GM12878 (cell line): ENCODE measurements around the gene RGS1. TPM values are rescaled to one million over a fixed set of nuclear protein-coding genes. Genes with fewer than 3 reads are reported as not detected.

ENCODE experiments used
- ATAC-seq: fragments of 200-7000 bp; cut with Tn5 transposase; 3 replicates; pipeline ENCODE4 v1.9.1; 2020; ENCODE audit warnings: mild to moderate bottlenecking, moderate library complexity
- BruUV-seq: library from RNA; stranded (reverse); fragments of 400-500 nt; replicated peaks from 2 replicates; lab custom pipeline; 2021; lab: Mats Ljungman, UMichigan
- CTCF ChIA-PET: fragments of 300-600 bp; sonication (Branson Sonifier 250); formaldehyde crosslinking; extraction: SDS; loops from one replicate; lab custom pipeline; 2021; ENCODE audit warnings: inconsistent platforms; lab: Yijun Ruan, JAX
- POLR2A ChIA-PET: fragments of 350-600 bp; formaldehyde crosslinking; extraction: SDS; loops from one replicate; lab custom pipeline; 2021; ENCODE audit warnings: inconsistent platforms; lab: Charles Lee
- RAD21 ChIA-PET: fragments of 300-600 bp; sonication (Branson Sonifier 250); formaldehyde crosslinking; loops from one replicate; lab custom pipeline; 2023; ENCODE audit warnings: antibody characterized with exemption; ENCODE audit not compliant: unreplicated experiment; lab: Charles Lee
- SMC1A ChIA-PET: fragments of 300-600 bp; sonication (Branson Sonifier 250); formaldehyde crosslinking; loops from one replicate; lab custom pipeline; 2023; ENCODE audit not compliant: unreplicated experiment, uncharacterized antibody; lab: Charles Lee
- DNase-seq: peaks from one replicate; pipeline ENCODE4 v3.0.0-alpha.2; 2011; ENCODE audit warnings: low read depth, low spot score
- FAIRE-seq: peaks from 3 replicates; lab custom pipeline; 2011; peaks lifted over from hg19 to GRCh38; lab: Jason Lieb, UNC
- H2AFZ ChIP-seq: 2 replicates; pipeline ENCODE4 v1.6.0; 2011; ENCODE audit warnings: low read depth, low read length, control low read depth; ENCODE audit not compliant: control insufficient read depth
- H3K27ac ChIP-seq: 2 replicates; pipeline ENCODE4 v1.5.1; 2011; ENCODE audit warnings: control low read depth; ENCODE audit not compliant: control insufficient read depth, insufficient read depth
- H3K27me3 ChIP-seq, 2 experiments: replicated peaks in 1 of 2; 2 replicates each; pipeline versions ENCODE4 v1.6.0 to v1.6.1; 2011; ENCODE audit warnings: low read length in 1 of 2; ENCODE audit not compliant: control insufficient read depth in 2 of 2, insufficient read depth in 2 of 2
- H3K36me3 ChIP-seq, 2 experiments: 2 replicates each; pipeline ENCODE4 v1.5.1; 2011; ENCODE audit warnings: low read length in 1 of 2; ENCODE audit not compliant: control insufficient read depth in 2 of 2, insufficient read depth in 2 of 2
- H3K4me1 ChIP-seq: 2 replicates; pipeline ENCODE4 v1.6.1; 2011; ENCODE audit warnings: mild to moderate bottlenecking, low read length, moderate library complexity, mixed read lengths; ENCODE audit not compliant: control insufficient read depth, insufficient read depth
- H3K4me2 ChIP-seq: 2 replicates; pipeline ENCODE4 v1.6.0; 2011; ENCODE audit warnings: control low read depth; ENCODE audit not compliant: control insufficient read depth, insufficient read depth
- H3K4me3 ChIP-seq: fragments of 200-600 bp; sonication (generic); 2 replicates; pipeline ENCODE4 v1.5.1; 2016
- H3K79me2 ChIP-seq: 2 replicates; pipeline ENCODE4 v1.6.0; 2011; ENCODE audit warnings: low read length; ENCODE audit not compliant: control insufficient read depth, insufficient read depth
- H3K9ac ChIP-seq: 2 replicates; pipeline ENCODE4 v1.8.0; 2011; ENCODE audit warnings: low read length, control low read depth, mixed read lengths; ENCODE audit not compliant: control insufficient read depth, insufficient read depth
- H3K9me3 ChIP-seq: replicated peaks from 3 replicates; pipeline ENCODE4 v1.5.1; 2011; ENCODE audit warnings: mild to moderate bottlenecking, low read length; ENCODE audit not compliant: control insufficient read depth, insufficient read depth
- H4K20me1 ChIP-seq: 2 replicates; pipeline ENCODE4 v1.6.0; 2011; ENCODE audit not compliant: control insufficient read depth, insufficient read depth
- ATF7 ChIP-seq: fragments of 450-650 bp; IDR thresholded peaks from 2 replicates; pipeline ENCODE4 v1.6.1; 2016; ENCODE audit warnings: low read depth, mild to moderate bottlenecking
- EP300 ChIP-seq, 2 experiments: fragments of 150-350 bp in 1 of 2; IDR thresholded peaks; 2 replicates each; pipeline ENCODE4 v1.6.1; 2011 to 2012; ENCODE audit warnings: low read depth in 2 of 2, low read length in 2 of 2, borderline replicate concordance in 1 of 2, improper control_type of control experiment in 1 of 2, inconsistent platforms in 1 of 2; ENCODE audit not compliant: control insufficient read depth in 1 of 2
- IKZF1 ChIP-seq: fragments of 450-650 bp; conservative IDR thresholded peaks from 2 replicates; pipeline ENCODE4 v1.6.1; 2017; ENCODE audit warnings: antibody characterized with exemption, mild to moderate bottlenecking
- IKZF2 ChIP-seq, 2 experiments: fragments of 450-650 bp; IDR thresholded peaks; 2 replicates each; pipeline ENCODE4 v1.6.1; 2017; ENCODE audit warnings: mild to moderate bottlenecking in 2 of 2, moderate library complexity in 2 of 2
- JUNB ChIP-seq: IDR thresholded peaks from 2 replicates; pipeline ENCODE4 v1.6.1; 2016; ENCODE audit warnings: antibody characterized with exemption, mild to moderate bottlenecking
- JUND ChIP-seq: IDR thresholded peaks from 2 replicates; pipeline ENCODE4 v1.6.1; 2012; ENCODE audit warnings: low read depth, mild to moderate bottlenecking, low read length, improper control_type of control experiment, moderate library complexity
- MEF2A ChIP-seq: IDR thresholded peaks from 2 replicates; pipeline ENCODE4 v1.6.1; 2011; ENCODE audit warnings: low read depth, mild to moderate bottlenecking, low read length, moderate library complexity; ENCODE audit not compliant: insufficient read depth
- MTA2 ChIP-seq: fragments of 450-650 bp; IDR thresholded peaks from 2 replicates; pipeline ENCODE4 v1.6.1; 2016; ENCODE audit warnings: low read depth, mild to moderate bottlenecking, moderate library complexity
- NBN ChIP-seq: fragments of 450-650 bp; IDR thresholded peaks from 2 replicates; pipeline ENCODE4 v1.6.1; 2016
- NFIC ChIP-seq: IDR thresholded peaks from 2 replicates; pipeline ENCODE4 v1.6.1; 2012; ENCODE audit warnings: low read depth, mild to moderate bottlenecking, inconsistent platforms, low read length, moderate library complexity
- PAX8 ChIP-seq: fragments of 450-650 bp; IDR thresholded peaks from 2 replicates; pipeline ENCODE4 v1.6.1; 2017; ENCODE audit warnings: mild to moderate bottlenecking, moderate library complexity
- RELB ChIP-seq: fragments of 450-650 bp; IDR thresholded peaks from 2 replicates; pipeline ENCODE4 v1.6.1; 2017; ENCODE audit warnings: low read depth, mild to moderate bottlenecking, moderate library complexity
- SKIL ChIP-seq: fragments of 450-650 bp; IDR thresholded peaks from 2 replicates; pipeline ENCODE4 v1.6.1; 2017; ENCODE audit warnings: mild to moderate bottlenecking, low read depth, inconsistent platforms; ENCODE audit not compliant: poor library complexity, severe bottlenecking
- SMARCA5 ChIP-seq: fragments of 450-650 bp; IDR thresholded peaks from 2 replicates; pipeline ENCODE4 v1.6.1; 2017; ENCODE audit warnings: mild to moderate bottlenecking
- ZBED1 ChIP-seq: IDR thresholded peaks from 2 replicates; pipeline ENCODE4 v1.6.1; 2016; ENCODE audit warnings: borderline replicate concordance
- ZZZ3 ChIP-seq: IDR thresholded peaks from 2 replicates; pipeline ENCODE4 v1.6.1; 2011; ENCODE audit warnings: low read depth; ENCODE audit not compliant: control insufficient read depth, insufficient read length
- in situ Hi-C: fragments of 300-500 bp; cut with MboI; formaldehyde crosslinking; loops from 9 replicates; pipeline ENCODE4 v1.14.3; 2018; ENCODE audit warnings: mixed read lengths
- intact Hi-C: fragments of 100-400 bp; cut with micrococcal nuclease; formaldehyde crosslinking; loops from one replicate; pipeline ENCODE4 v1.14.2; 2022; ENCODE audit not compliant: unreplicated experiment
- polyA plus RNA-seq, 11 experiments: library from polyadenylated mRNA; depleted of rRNA in 4 of 11; unstranded in 6 of 11; stranded (reverse) in 5 of 11; fragments of >200 nt; fragmentation: Nextera tagmentation in 4 of 11; fragmentation: Illumina TruSeq in 1 of 11; extraction: Ambion mirVana in 4 of 11; extraction: Trizol in 1 of 11; gene quantifications; 1 replicate in 1 of 11; 2 replicates in 10 of 11; pipeline versions ENCODE4 v1.2.1 to v1.2.3, GENCODE V29; 2011 to 2016; ENCODE audit warnings: inconsistent platforms in 2 of 11, missing spikeins in 2 of 11, low read depth in 1 of 11
- total RNA-seq, 4 experiments: library from RNA; depleted of rRNA in 3 of 4; stranded (reverse); fragments of >200 nt in 3 of 4; fragmentation: Illumina TruSeq in 1 of 4; extraction: Trizol in 1 of 4; gene quantifications; 2 replicates each; pipeline versions ENCODE4 v1.2.1 to v1.2.3, GENCODE V29; 2013 to 2021

The RGS1 gene
- total and polyA plus RNA-seq, 10 of the 15 experiments (the other 5 are each of a cell fraction or from before 2014, with no cell fraction given), result 20.7 to 882 (median 45.9) TPM

GRCh38 chr1:192601143-192601542 lies 25.6 kb downstream of the RGS1 start (continued):
- 0 out of 4 replicates have a peak, but pooled peaks of 1 of the 2 experiments have one; percentile 29 for TF ChIP-seq EP300 (IDR thresholded peaks at IDR 0.05; ENCODE audit: borderline replicate concordance in 1 of 2, control insufficient read depth in 1 of 2, low read depth in 2 of 2, low read length in 2 of 2)
- TF ChIP-seq RELB, result peak; percentile 52; the same call in 1 of the 2 replicates
- 0 out of 2 replicates have a peak, but pooled peaks have one; percentile 16 for TF ChIP-seq SMARCA5
- peak; percentile 73 for TF ChIP-seq ATF7
- TF ChIP-seq ZBED1, result no peak
- 0 out of 2 replicates have a peak, but pooled peaks have one; percentile 15 for TF ChIP-seq NBN

- no peaks in the 10 kb centered on the region for H3K79me2 ChIP-seq
- no peaks in the 10 kb centered on the region for H3K36me3 ChIP-seq
- H4K20me1 ChIP-seq, result no peaks in the 10 kb centered on the region
- no peaks in the 10 kb centered on the region for H3K27me3 ChIP-seq
- ATAC-seq (peak; percentile 43), DNase-seq (no peak), FAIRE-seq (no peak)
- RAD21 ChIA-PET, result interaction anchor here (0.9 to 2.9 kb wide), 4 partner anchors 9 to 94 kb away, joined by 3 to 19 read pairs (median 7); no protein-coding TSS in a partner anchor
- BruUV-seq, result no TSS peak
- H2AFZ ChIP-seq, result no peak overlapping the region
- SMC1A ChIA-PET, result interaction anchor here (0.7 to 8.4 kb wide), 8 partner anchors 9 to 127 kb away, joined by 3 to 175 read pairs (median 6); no protein-coding TSS in a partner anchor
- in situ Hi-C loops, result no loop called here
- no peak overlapping the region for H3K9ac ChIP-seq
- H3K4me3 ChIP-seq, result no peak overlapping the region
- CTCF ChIA-PET, result interaction anchor here (0.6 to 2.4 kb wide), 3 partner anchors 56 to 431 kb away, joined by 3 to 11 read pairs (median 6); no protein-coding TSS in a partner anchor
- no peaks in the 10 kb centered on the region for H3K9me3 ChIP-seq
- no peak overlapping the region for H3K27ac ChIP-seq
- POLR2A ChIA-PET, result interaction anchor here (1.4 kb wide), 2 partner anchors 62 to 77 kb away, joined by 3 to 5 read pairs; no protein-coding TSS in a partner anchor
- peaks cover 10% of the 10 kb centered on the region; the same call in 1 of the 2 replicates for H3K4me1 ChIP-seq
- no peak overlapping the region for H3K4me2 ChIP-seq
- intact Hi-C loops, result loop anchor here (2.0 kb wide), 1 partner anchor 21 kb away; no protein-coding TSS in a partner anchor
- TF ChIP-seq IKZF1 (0 out of 2 replicates have a peak, but pooled peaks have one; percentile 26), PAX8 (no peak), IKZF2 (IDR thresholded peaks at IDR 0.05) (peak; percentile 44 to 58; a peak in 1 of 4 replicates), NFIC (0 out of 2 replicates have a peak, but pooled peaks have one; percentile 7), MTA2 (peak; percentile 56; the same call in 1 of the 2 replicates), ZZZ3 (no peak), SKIL (no peak), MEF2A (0 out of 2 replicates have a peak, but pooled peaks have one; percentile 24), JUND (no peak), EP300 (IDR thresholded peaks at IDR 0.05; ENCODE audit: borderline replicate concordance in 1 of 2, control insufficient read depth in 1 of 2, low read depth in 2 of 2, low read length in 2 of 2) (no peak; a peak in 1 of 4 replicates), JUNB (peak; percentile 6; the same call in 1 of the 2 replicates)
These were observed 26.0 kb downstream of the RGS1 start for GRCh38 chr1:192601567-192601966.
